H9 (cell line): Measurements from ENCODE around the gene ADCK2. TPM values are rescaled to one million over a fixed set of nuclear protein-coding genes. Genes with fewer than 3 reads are reported as not detected.

Source experiments
- DNase-seq: peaks from one replicate; pipeline ENCODE4 v3.0.0-alpha.2; 2017
- H2AFZ ChIP-seq: one replicate; pipeline ENCODE4 v1.6.1; 2013; ENCODE audit warnings: mild to moderate bottlenecking, low read length, control low read depth, moderate library complexity
- H2AK5ac ChIP-seq: 2 replicates; pipeline ENCODE4 v1.6.1; 2013; ENCODE audit warnings: low read length, control low read depth, mixed read lengths; ENCODE audit not compliant: insufficient read length
- H2BK120ac ChIP-seq: one replicate; pipeline ENCODE4 v1.6.1; 2013; ENCODE audit warnings: low read depth, mild to moderate bottlenecking, low read length, control low read depth, inconsistent platforms; ENCODE audit not compliant: poor library complexity, severe bottlenecking
- H2BK12ac ChIP-seq: 2 replicates; pipeline ENCODE4 v1.6.1; 2013; ENCODE audit warnings: low read length, control low read depth, mixed read lengths, low read depth; ENCODE audit not compliant: insufficient read length
- H2BK15ac ChIP-seq: 2 replicates; pipeline ENCODE4 v1.6.1; 2013; ENCODE audit warnings: low read depth, low read length, control low read depth
- H2BK20ac ChIP-seq: one replicate; pipeline ENCODE4 v1.6.1; 2013; ENCODE audit warnings: low read depth, mild to moderate bottlenecking, low read length, control low read depth, inconsistent platforms; ENCODE audit not compliant: poor library complexity, severe bottlenecking
- H2BK5ac ChIP-seq: 2 replicates; pipeline ENCODE4 v1.6.1; 2013; ENCODE audit warnings: low read length, control low read depth, mixed read lengths; ENCODE audit not compliant: insufficient read length
- H3K14ac ChIP-seq: 2 replicates; pipeline ENCODE4 v1.6.1; 2013; ENCODE audit warnings: low read length, control low read depth; ENCODE audit not compliant: insufficient read depth
- H3K18ac ChIP-seq: 2 replicates; pipeline ENCODE4 v1.6.1; 2013; ENCODE audit warnings: low read depth, mild to moderate bottlenecking, mixed read lengths, low read length, control low read depth; ENCODE audit not compliant: insufficient read length
- H3K23ac ChIP-seq: 2 replicates; pipeline ENCODE4 v1.6.1; 2013; ENCODE audit warnings: low read length, control low read depth, mixed read lengths, low read depth; ENCODE audit not compliant: insufficient read length
- H3K23me2 ChIP-seq: 2 replicates; pipeline ENCODE4 v1.6.1; 2013; ENCODE audit warnings: low read depth, mild to moderate bottlenecking, mixed read lengths, low read length, control low read depth; ENCODE audit not compliant: insufficient read length, poor library complexity, severe bottlenecking
- H3K27ac ChIP-seq: 2 replicates; pipeline ENCODE4 v1.5.1; 2013; ENCODE audit warnings: low read length, control low read depth, mixed read lengths, low read depth; ENCODE audit not compliant: insufficient read length
- H3K27me3 ChIP-seq: 2 replicates; pipeline ENCODE4 v1.6.1; 2013; ENCODE audit warnings: low read length, control low read depth, inconsistent platforms; ENCODE audit not compliant: insufficient read depth
- H3K4ac ChIP-seq: 2 replicates; pipeline ENCODE4 v1.6.1; 2013; ENCODE audit warnings: low read depth, mild to moderate bottlenecking, control low read depth, inconsistent platforms, low read length, moderate library complexity
- H3K4me1 ChIP-seq: 2 replicates; pipeline ENCODE4 v1.6.1; 2013; ENCODE audit warnings: low read length, control low read depth, inconsistent platforms; ENCODE audit not compliant: insufficient read depth
- H3K4me2 ChIP-seq: 2 replicates; pipeline ENCODE4 v1.6.1; 2013; ENCODE audit warnings: low read length, control low read depth, mixed read lengths; ENCODE audit not compliant: insufficient read length, insufficient read depth
- H3K56ac ChIP-seq: 2 replicates; pipeline ENCODE4 v1.6.1; 2013; ENCODE audit warnings: low read depth, mild to moderate bottlenecking, mixed read lengths, low read length, control low read depth; ENCODE audit not compliant: insufficient read length
- H3K79me1 ChIP-seq: 2 replicates; pipeline ENCODE4 v1.6.1; 2013; ENCODE audit warnings: low read depth, mild to moderate bottlenecking, moderate library complexity, low read length, control low read depth, inconsistent platforms; ENCODE audit not compliant: insufficient read depth, poor library complexity, severe bottlenecking
- H3K79me2 ChIP-seq: 2 replicates; pipeline ENCODE4 v1.6.1; 2013; ENCODE audit warnings: low read length, control low read depth, inconsistent platforms; ENCODE audit not compliant: insufficient read depth
- H3K9ac ChIP-seq: 2 replicates; pipeline ENCODE4 v1.6.1; 2013; ENCODE audit warnings: low read length, control low read depth, mixed read lengths; ENCODE audit not compliant: insufficient read length; ENCODE audit errors: extremely low read depth
- H3K9me3 ChIP-seq: one replicate; pipeline ENCODE4 v1.6.1; 2013; ENCODE audit warnings: low read depth, low read length, inconsistent platforms; ENCODE audit not compliant: control insufficient read depth
- H3T11ph ChIP-seq: one replicate; pipeline ENCODE4 v1.6.1; 2013; ENCODE audit warnings: mild to moderate bottlenecking, low read length, control low read depth, inconsistent platforms
- H4K20me1 ChIP-seq: one replicate; pipeline ENCODE4 v1.6.1; 2013; ENCODE audit not compliant: control insufficient read depth, insufficient read length, insufficient read depth
- H4K5ac ChIP-seq: 2 replicates; pipeline ENCODE4 v1.6.1; 2013; ENCODE audit warnings: low read depth, mild to moderate bottlenecking, mixed read lengths, low read length, control low read depth; ENCODE audit not compliant: insufficient read length
- H4K8ac ChIP-seq: replicated peaks from 2 replicates; pipeline ENCODE4 v1.6.1; 2013; ENCODE audit warnings: low read length, control low read depth, mixed read lengths, low read depth; ENCODE audit not compliant: insufficient read length
- H4K91ac ChIP-seq: 2 replicates; pipeline ENCODE4 v1.6.1; 2013; ENCODE audit warnings: low read depth, mild to moderate bottlenecking, moderate library complexity, mixed read lengths, low read length, control low read depth; ENCODE audit not compliant: insufficient read length
- H3K27ac Mint-ChIP-seq, 3 experiments: 2 replicates in 2 of 3; 3 replicates in 1 of 3; pipeline ENCODE4 v1.8.0; 2020 to 2021; ENCODE audit warnings: mixed read lengths in 3 of 3, mild to moderate bottlenecking in 1 of 3, moderate library complexity in 1 of 3
- H3K27me3 Mint-ChIP-seq: 2 replicates; pipeline ENCODE4 v1.8.0; 2021; ENCODE audit warnings: low read depth, mild to moderate bottlenecking, moderate library complexity, mixed read lengths
- H3K36me3 Mint-ChIP-seq, 3 experiments: 2 replicates in 2 of 3; 3 replicates in 1 of 3; pipeline ENCODE4 v1.8.0; 2020 to 2021; ENCODE audit warnings: low read depth in 3 of 3, mixed read lengths in 3 of 3; ENCODE audit not compliant: insufficient read depth in 1 of 3
- H3K4me1 Mint-ChIP-seq, 2 experiments: 2 replicates each; pipeline ENCODE4 v1.8.0; 2020; ENCODE audit warnings: mixed read lengths in 2 of 2
- H3K4me3 Mint-ChIP-seq, 2 experiments: 2 replicates in 1 of 2; 3 replicates in 1 of 2; pipeline ENCODE4 v1.8.0; 2020 to 2021; ENCODE audit warnings: mild to moderate bottlenecking in 2 of 2, mixed read lengths in 2 of 2, moderate library complexity in 1 of 2
- H3K9me3 Mint-ChIP-seq, 2 experiments: 2 replicates in 1 of 2; 3 replicates in 1 of 2; pipeline ENCODE4 v1.8.0; 2020; ENCODE audit warnings: mild to moderate bottlenecking in 2 of 2, mixed read lengths in 2 of 2, moderate library complexity in 1 of 2
- WGBS: extraction: QIAGEN DNeasy Blood & Tissue Kit; methylation state at CpG from one replicate; pipeline ENCODE4 v1.1.7; 2013; ENCODE audit warnings: missing lambda C conversion rate, low lambda C conversion rate, mixed read lengths; ENCODE audit not compliant: insufficient read length; ENCODE audit errors: extremely low coverage; 5-methylcytosine and 5-hydroxymethylcytosine counted together
- total RNA-seq: library from RNA; stranded (reverse); gene quantifications from 2 replicates; pipeline ENCODE4 v1.2.1, GENCODE V29; 2021
- TF ChIP-seq, protein P1 (sequence below): fragments of 200-600 bp; sonication (generic); conservative IDR thresholded peaks from 3 replicates; pipeline ENCODE4 v1.8.0; 2021; ENCODE audit warnings: antibody characterized with exemption, mild to moderate bottlenecking

The ADCK2 gene
- total RNA-seq, 1 experiment from 2014 or later, result 12.4 TPM

DNA sequence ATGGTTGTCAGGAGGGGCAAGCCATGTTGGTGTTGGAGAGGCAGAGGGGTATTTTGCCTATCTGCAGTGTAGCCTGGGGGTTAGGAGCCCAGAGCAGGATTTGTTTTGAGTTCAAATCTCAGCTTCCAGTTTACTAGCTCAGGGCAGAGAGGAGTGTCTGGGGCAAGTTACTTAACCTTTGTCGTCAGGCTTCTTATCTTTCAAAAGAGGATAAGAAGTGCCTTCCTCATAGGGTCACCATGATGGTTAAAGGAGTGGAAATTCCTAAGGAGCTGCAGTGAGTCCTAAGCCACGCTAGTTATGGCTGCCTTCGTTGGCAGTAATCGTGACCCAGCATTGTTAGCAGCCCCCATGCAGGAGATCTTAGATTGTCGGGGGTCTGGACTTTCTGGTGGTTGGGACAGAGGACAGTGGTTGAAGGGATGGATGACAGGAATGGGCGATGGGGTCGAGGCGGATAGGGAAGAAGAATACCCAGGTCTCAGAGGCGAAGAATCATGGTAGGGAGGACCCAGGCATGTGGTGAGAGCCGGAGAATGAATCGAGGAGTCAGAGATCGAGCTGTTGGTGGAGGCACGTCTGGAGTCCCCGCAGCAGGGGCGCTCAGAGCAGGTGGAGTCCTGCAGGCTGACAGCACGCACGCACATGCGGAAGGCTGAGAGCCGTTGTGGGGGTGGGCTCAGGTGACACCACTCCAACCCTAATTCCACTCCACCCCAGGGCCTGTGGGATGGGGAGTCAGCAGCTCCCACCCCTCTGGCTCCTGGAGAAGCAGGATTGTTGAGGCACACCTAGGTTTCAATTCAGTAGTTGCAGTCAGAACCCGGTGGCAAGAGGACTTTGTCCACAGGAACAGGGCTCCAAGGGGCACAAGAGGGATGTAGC, 11.6 kb downstream of the ADCK2 start:
- peak overlapping the region in 2 of 3 experiments; percentile 2 to 83; a peak in 3 of 7 replicates for H3K27ac Mint-ChIP-seq
- H3K27me3 ChIP-seq, result no peaks in the 10 kb centered on the region; the same call in 1 of the 2 replicates
- H3K9me3 ChIP-seq, result no peaks in the 10 kb centered on the region
- H3K9me3 Mint-ChIP-seq, result no peaks in the 10 kb centered on the region
- no peak overlapping the region for H4K5ac ChIP-seq
- H3K27ac ChIP-seq, result no peak overlapping the region
- H4K8ac ChIP-seq, result no peak overlapping the region
- H3K23ac ChIP-seq, result no peak overlapping the region
- no peaks in the 10 kb centered on the region for H3K4me1 ChIP-seq
- no peaks in the 10 kb centered on the region for H3K79me1 ChIP-seq
- no peak overlapping the region for H2BK20ac ChIP-seq
- no peak overlapping the region for H2AK5ac ChIP-seq
- DNase-seq, result no peak
- no peak overlapping the region for H3K4ac ChIP-seq
- no peak overlapping the region for H3K9ac ChIP-seq
- H3T11ph ChIP-seq, result no peak overlapping the region
- TF ChIP-seq, protein P1, sequence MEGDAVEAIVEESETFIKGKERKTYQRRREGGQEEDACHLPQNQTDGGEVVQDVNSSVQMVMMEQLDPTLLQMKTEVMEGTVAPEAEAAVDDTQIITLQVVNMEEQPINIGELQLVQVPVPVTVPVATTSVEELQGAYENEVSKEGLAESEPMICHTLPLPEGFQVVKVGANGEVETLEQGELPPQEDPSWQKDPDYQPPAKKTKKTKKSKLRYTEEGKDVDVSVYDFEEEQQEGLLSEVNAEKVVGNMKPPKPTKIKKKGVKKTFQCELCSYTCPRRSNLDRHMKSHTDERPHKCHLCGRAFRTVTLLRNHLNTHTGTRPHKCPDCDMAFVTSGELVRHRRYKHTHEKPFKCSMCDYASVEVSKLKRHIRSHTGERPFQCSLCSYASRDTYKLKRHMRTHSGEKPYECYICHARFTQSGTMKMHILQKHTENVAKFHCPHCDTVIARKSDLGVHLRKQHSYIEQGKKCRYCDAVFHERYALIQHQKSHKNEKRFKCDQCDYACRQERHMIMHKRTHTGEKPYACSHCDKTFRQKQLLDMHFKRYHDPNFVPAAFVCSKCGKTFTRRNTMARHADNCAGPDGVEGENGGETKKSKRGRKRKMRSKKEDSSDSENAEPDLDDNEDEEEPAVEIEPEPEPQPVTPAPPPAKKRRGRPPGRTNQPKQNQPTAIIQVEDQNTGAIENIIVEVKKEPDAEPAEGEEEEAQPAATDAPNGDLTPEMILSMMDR, result no peak
- no CpG with 5 or more reads among the region's 20 CpGs for WGBS
- H2BK12ac ChIP-seq, result no peak overlapping the region
- no peak overlapping the region for H2BK5ac ChIP-seq
- no peaks in the 10 kb centered on the region for H3K79me2 ChIP-seq
- H3K18ac ChIP-seq, result no peak overlapping the region
- H3K27me3 Mint-ChIP-seq, result no peaks in the 10 kb centered on the region; the same call in 1 of the 2 replicates
- H4K20me1 ChIP-seq, result no peaks in the 10 kb centered on the region
- H3K23me2 ChIP-seq, result no peaks in the 10 kb centered on the region
- no peak overlapping the region for H3K14ac ChIP-seq
- H3K36me3 Mint-ChIP-seq, result peaks cover 0 to 29% (median 9%) of the 10 kb centered on the region in 3 experiments; a peak in 5 of 7 replicates
- H2BK15ac ChIP-seq, result no peak overlapping the region
- H3K4me3 Mint-ChIP-seq, result no peak overlapping the region
- no peak overlapping the region for H2AFZ ChIP-seq
- H2BK120ac ChIP-seq, result no peak overlapping the region
- H3K4me2 ChIP-seq, result no peak overlapping the region
- H3K4me1 Mint-ChIP-seq, result peaks cover 0 to 7% of the 10 kb centered on the region in 2 experiments; a peak in 2 of 4 replicates
- H3K56ac ChIP-seq, result no peak overlapping the region
- H4K91ac ChIP-seq, result no peak overlapping the region
